KOPT-K1 (cell line): Measurements from ENCODE around the gene SLC7A9.

Experiments used
- H3K27ac ChIP-seq: fragments of 200-600 bp; sonication (generic); 2 replicates; pipeline ENCODE4 v1.5.1; 2016; ENCODE audit warnings: antibody characterized with exemption, mild to moderate bottlenecking, low read depth, low read length; ENCODE audit not compliant: poor library complexity, severe bottlenecking
- H3K36me3 ChIP-seq: fragments of 200-600 bp; sonication (generic); 2 replicates; pipeline ENCODE4 v1.5.1; 2017; ENCODE audit warnings: antibody characterized with exemption, mild to moderate bottlenecking, low read length, moderate library complexity; ENCODE audit not compliant: insufficient read depth
- H3K9me3 ChIP-seq: fragments of 200-600 bp; sonication (generic); 2 replicates; pipeline ENCODE4 v1.5.1; 2017; ENCODE audit warnings: antibody characterized with exemption, low read length, mild to moderate bottlenecking; ENCODE audit not compliant: insufficient read depth, poor library complexity, severe bottlenecking

Gene SLC7A9

GRCh38 chr19:32869369-32869965 lies at the start of gene SLC7A9:
TSS of gene SLC7A9 (minus strand) at chr19:32869767. CDS start at chr19:32868534, 1,233 bp downstream.
- Histone ChIP-seq H3K9me3 (no peaks in the 10 kb centered on the region), H3K27ac (no peak within 1 kb of the TSS), H3K36me3 (no peaks in the 10 kb centered on the region)

GRCh38 chr19:32919365-32919764 lies 49.8 kb upstream of the SLC7A9 start:
- Histone ChIP-seq H3K27ac (no peak overlapping the region), H3K36me3 (peaks cover 12% of the 10 kb centered on the region; the same call in 1 of the 2 replicates), H3K9me3 (no peaks in the 10 kb centered on the region)

- Histone ChIP-seq H3K9me3 (no peaks in the 10 kb centered on the region), H3K27ac (no peak overlapping the region), H3K36me3 (peaks cover 10% of the 10 kb centered on the region; the same call in 1 of the 2 replicates)
Measured at GRCh38 chr19:32917616-32917996, 48.0 kb upstream of the SLC7A9 start.

- Histone ChIP-seq H3K27ac (no peak overlapping the region), H3K36me3 (peaks cover 10% of the 10 kb centered on the region; the same call in 1 of the 2 replicates), H3K9me3 (no peaks in the 10 kb centered on the region)
Measured at GRCh38 chr19:32916969-32917615, 47.5 kb upstream of the SLC7A9 start.

GRCh38 chr19:32914879-32915660 lies 45.5 kb upstream of the SLC7A9 start:
- H3K9me3 ChIP-seq, result no peaks in the 10 kb centered on the region
- H3K36me3 ChIP-seq, result peaks cover 10% of the 10 kb centered on the region; the same call in 1 of the 2 replicates
- no peak overlapping the region for H3K27ac ChIP-seq

- H3K36me3 ChIP-seq, result peaks cover 14% of the 10 kb centered on the region; the same call in 1 of the 2 replicates
Measured at GRCh38 chr19:32911467-32911866, 41.9 kb upstream of the SLC7A9 start.

GRCh38 chr19:32910874-32911273 lies 41.3 kb upstream of the SLC7A9 start:
- no peak overlapping the region for H3K27ac ChIP-seq
- peaks cover 14% of the 10 kb centered on the region; the same call in 1 of the 2 replicates for H3K36me3 ChIP-seq

More at GRCh38 chr19:32911467-32911866, 41.9 kb upstream of the SLC7A9 start:
- H3K9me3 ChIP-seq, result no peaks in the 10 kb centered on the region
- no peak overlapping the region for H3K27ac ChIP-seq

GRCh38 chr19:32910094-32910493 lies 40.5 kb upstream of the SLC7A9 start:
- no peaks in the 10 kb centered on the region for H3K9me3 ChIP-seq
- peaks cover 14% of the 10 kb centered on the region; the same call in 1 of the 2 replicates for H3K36me3 ChIP-seq
- H3K27ac ChIP-seq, result no peak overlapping the region

More at GRCh38 chr19:32910874-32911273, 41.3 kb upstream of the SLC7A9 start:
- H3K9me3 ChIP-seq, result no peaks in the 10 kb centered on the region

- no peak overlapping the region for H3K27ac ChIP-seq
- H3K9me3 ChIP-seq, result no peaks in the 10 kb centered on the region
- peaks cover 10% of the 10 kb centered on the region; the same call in 1 of the 2 replicates for H3K36me3 ChIP-seq
Measured at GRCh38 chr19:32909257-32909656, 39.7 kb upstream of the SLC7A9 start.

GRCh38 chr19:32908641-32909190 lies 39.1 kb upstream of the SLC7A9 start:
- no peak overlapping the region for H3K27ac ChIP-seq
- peaks cover 5% of the 10 kb centered on the region; the same call in 1 of the 2 replicates for H3K36me3 ChIP-seq
- H3K9me3 ChIP-seq, result no peaks in the 10 kb centered on the region

GRCh38 chr19:32902448-32902847 lies 32.9 kb upstream of the SLC7A9 start:
- no peak overlapping the region for H3K27ac ChIP-seq
- no peaks in the 10 kb centered on the region; the same call in 1 of the 2 replicates for H3K36me3 ChIP-seq
- no peaks in the 10 kb centered on the region for H3K9me3 ChIP-seq

- Histone ChIP-seq H3K27ac (no peak overlapping the region), H3K36me3 (no peaks in the 10 kb centered on the region; the same call in 1 of the 2 replicates), H3K9me3 (no peaks in the 10 kb centered on the region)
Measured at GRCh38 chr19:32901504-32902161, 32.1 kb upstream of the SLC7A9 start.

GRCh38 chr19:32896516-32897214 lies 27.1 kb upstream of the SLC7A9 start:
- peaks cover 4% of the 10 kb centered on the region; the same call in 1 of the 2 replicates for H3K36me3 ChIP-seq
- H3K27ac ChIP-seq, result no peak overlapping the region
- peaks cover 16% of the 10 kb centered on the region for H3K9me3 ChIP-seq

- Histone ChIP-seq H3K9me3 (peaks cover 29% of the 10 kb centered on the region), H3K27ac (no peak overlapping the region), H3K36me3 (peaks cover 4% of the 10 kb centered on the region; the same call in 1 of the 2 replicates)
Measured at GRCh38 chr19:32895384-32895783, 25.8 kb upstream of the SLC7A9 start.
